Measurements from ENCODE around the gene FOSL2.

FOSL2 gene

GRCh38 chr2:28375742-28376631, 16.7 kb upstream of the FOSL2 start:
- no peak for DNase-seq

- no peak for DNase-seq
These were observed 15.4 kb upstream of the FOSL2 start for GRCh38 chr2:28377195-28377816.

DNA sequence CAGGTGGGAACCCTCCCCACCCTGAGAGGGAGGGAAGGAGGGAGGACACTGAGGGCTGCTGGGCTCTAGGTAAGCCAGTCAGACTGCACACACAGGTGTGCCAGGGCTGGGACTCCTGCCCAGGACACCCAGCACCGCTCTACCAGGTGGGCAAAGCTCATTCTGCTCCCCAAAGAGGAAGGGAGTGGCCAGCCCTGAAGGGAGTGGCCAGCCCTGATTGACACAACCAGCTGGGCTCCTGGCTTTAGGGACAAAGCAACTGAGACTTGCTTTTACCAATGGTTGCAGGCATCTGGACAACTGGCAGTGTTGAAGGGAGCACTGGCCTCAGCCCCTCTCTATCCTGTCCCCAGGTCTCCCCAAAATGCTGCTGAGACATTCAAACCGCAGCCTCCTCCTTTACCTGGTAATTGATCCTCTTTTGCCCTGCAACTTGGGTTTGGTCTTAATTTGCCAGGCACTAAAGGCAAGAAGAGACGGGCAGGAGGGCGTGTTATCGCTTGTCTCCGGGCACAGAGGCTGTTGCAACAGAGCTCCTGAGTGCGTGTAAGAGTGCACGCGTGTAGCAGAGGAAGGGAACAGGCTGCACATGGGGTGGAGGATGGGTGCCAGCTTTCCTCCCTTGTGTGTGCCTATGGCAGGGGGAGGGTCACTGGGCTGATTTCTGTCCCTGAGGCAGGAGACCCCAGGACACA, 14.5 kb upstream of the FOSL2 start:
- DNase-seq: no peak

GRCh38 chr2:28378679-28379584, 13.7 kb upstream of the FOSL2 start:
- no peak for DNase-seq

- no peak for DNase-seq
These were observed 12.4 kb upstream of the FOSL2 start for GRCh38 chr2:28380219-28380618.

- DNase-seq: no peak
These were observed 11.2 kb upstream of the FOSL2 start for GRCh38 chr2:28381225-28382180.

GRCh38 chr2:28382755-28383154, 9.9 kb upstream of the FOSL2 start:
- no peak for DNase-seq

GRCh38 chr2:28387082-28387960, 5.3 kb upstream of the FOSL2 start:
- DNase-seq: no peak

- no peak for DNase-seq
These were observed 3.0 kb upstream of the FOSL2 start for GRCh38 chr2:28389399-28390240.

DNA sequence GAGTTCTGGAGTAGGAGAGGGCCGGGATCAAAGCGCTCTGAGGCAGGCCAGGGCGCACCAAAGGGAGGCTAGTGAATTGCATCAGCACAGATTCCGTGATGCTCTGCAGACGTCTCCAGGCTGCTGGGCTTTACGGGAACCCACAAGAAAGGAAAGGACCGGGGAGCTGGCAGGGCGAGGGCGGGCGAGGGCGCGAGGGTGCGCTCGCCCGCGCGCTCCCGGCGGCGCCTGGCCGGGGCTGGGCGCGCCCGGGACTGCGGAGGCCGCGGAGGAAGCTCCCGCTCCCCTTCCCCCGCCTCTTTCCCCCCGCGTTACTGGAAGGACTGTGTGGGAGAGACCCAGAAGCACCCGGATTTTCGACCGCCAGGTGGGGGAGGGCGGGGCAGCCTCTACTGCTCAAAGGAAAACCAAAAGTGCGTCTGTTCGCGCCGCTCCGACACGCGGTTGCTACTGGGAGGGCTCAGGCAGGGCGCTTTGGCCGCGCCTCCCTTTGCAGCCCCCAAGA, 2.4 kb upstream of the FOSL2 start:
- peak; percentile 89 to 98 for DNase-seq

DNA sequence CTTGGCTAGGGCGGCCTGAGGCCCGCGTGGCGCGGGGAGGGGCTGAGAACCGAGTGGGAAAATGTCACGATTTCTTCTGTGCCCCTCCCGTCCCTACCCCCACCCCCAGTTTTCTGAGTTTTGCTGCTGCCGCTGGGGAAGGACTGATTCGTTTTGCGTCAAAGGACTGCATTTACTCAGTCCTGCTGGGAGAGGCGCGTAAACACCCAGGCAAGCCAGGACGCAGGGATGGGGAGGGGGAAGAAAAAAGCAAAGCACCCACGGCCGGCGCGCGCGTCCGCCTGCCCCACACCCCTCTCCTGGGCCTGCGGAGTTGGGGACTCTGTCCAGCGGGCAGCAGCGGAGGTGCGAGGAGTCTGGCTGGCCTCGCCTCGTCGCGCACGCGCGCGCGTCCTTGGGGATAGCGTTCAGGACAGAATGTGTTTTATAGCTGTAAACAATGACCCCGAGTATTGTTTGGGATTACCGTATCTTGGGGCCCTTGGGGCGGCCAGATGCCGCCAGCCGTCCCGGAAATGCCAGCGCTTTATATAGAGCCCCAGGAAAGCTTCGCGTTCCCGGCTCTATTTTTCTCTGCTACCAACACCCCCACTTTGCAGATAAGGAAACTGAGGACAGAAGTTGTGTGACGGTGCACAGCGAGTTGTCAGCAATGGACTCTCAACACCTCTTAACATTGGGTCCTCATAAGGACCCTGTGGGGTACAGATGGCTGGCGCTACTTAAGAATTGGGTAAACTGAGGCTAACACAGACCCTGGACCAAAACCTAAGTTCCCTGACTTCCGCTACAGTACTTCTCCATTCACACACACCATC, 1.7 kb upstream of the FOSL2 start:
- no peak for DNase-seq

- DNase-seq: peak; percentile 64 to 70
These were observed 928 bp upstream of the FOSL2 start for GRCh38 chr2:28391564-28392296.

DNA sequence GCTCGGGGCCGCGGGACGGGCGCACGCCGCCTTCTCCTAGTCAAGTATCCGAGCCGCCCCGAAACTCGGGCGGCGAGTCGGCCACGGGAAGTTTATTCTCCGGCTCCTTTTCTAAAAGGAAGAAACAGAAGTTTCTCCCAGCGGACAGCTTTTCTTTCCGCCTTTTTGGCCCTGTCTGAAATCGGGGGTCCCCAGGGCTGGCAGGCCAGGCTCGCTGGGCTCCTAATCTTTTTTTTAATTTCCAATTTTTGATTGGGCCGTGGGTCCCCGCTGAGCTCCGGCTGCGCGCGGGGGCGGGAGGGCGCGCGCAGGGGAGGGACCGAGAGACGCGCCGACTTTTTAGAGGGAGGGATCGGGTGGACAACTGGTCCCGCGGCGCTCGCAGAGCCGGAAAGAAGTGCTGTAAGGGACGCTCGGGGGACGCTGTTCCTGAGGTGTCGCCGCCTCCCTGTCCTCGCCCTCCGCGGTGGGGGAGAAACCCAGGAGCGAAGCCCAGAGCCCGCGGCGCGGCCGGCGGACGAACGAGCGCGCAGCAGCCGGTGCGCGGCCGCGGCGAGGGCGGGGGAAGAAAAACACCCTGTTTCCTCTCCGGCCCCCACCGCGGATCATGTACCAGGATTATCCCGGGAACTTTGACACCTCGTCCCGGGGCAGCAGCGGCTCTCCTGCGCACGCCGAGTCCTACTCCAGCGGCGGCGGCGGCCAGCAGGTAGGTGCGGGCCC, 617 bp downstream of the FOSL2 start:
- peak; percentile 54 to 62 for DNase-seq

- no peak for DNase-seq
These were observed 1.7 kb downstream of the FOSL2 start for GRCh38 chr2:28394331-28394877.

- DNase-seq: no peak
These were observed 2.3 kb downstream of the FOSL2 start for GRCh38 chr2:28394997-28395333.

DNA sequence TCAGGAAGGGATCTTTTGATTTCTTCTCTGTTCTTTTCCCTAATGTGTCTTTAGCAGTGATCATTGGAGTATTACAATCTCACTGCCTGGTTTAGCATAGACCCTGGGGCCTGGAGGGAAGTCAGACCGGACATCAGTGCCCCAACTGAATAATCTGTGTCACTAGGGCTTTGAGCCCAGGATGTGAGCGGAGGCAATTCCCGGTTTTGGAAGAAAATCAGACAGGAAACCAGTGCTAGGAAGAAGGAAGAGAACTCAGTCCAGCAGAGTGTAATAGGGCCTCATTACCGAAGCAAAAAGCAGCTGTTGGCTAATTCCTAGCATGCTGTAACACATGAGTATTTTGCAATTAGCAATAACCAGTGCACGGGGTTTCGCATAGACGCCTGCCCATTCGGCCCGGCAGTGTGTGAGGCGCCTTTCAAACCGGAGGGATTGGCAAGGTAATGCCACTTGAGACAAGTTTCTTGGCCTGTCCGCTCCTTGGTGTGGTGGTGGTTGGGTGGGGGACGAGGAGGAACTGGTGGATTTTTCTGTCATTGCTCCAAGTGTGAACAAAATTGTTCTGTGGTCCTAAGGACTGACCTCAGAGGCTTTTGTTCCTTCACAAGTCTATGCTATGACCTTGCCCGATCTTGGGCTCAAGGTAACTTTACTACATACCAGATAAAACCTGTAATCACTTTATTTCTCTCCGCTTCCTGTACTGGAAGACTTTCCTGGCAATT, 2.8 kb downstream of the FOSL2 start:
- DNase-seq: no peak

Measured in stimulated activated CD4-positive, alpha-beta T cell treated with anti-CD3 and anti-CD28 coated beads, Interleukin-4, amount 100 ng/mL, for 4 hours (primary cell).